GM12878 (cell line): ENCODE results near the gene LRRC74B. TPM values are rescaled to one million over a fixed set of nuclear protein-coding genes. Genes with fewer than 3 reads are reported as not detected.

ENCODE experiments used
- ATAC-seq: fragments of 200-7000 bp; cut with Tn5 transposase; 3 replicates; pipeline ENCODE4 v1.9.1; 2020; ENCODE audit warnings: mild to moderate bottlenecking, moderate library complexity
- BruUV-seq: library from RNA; stranded (reverse); fragments of 400-500 nt; replicated peaks from 2 replicates; lab custom pipeline; 2021; lab: Mats Ljungman, UMichigan
- CTCF ChIA-PET: fragments of 300-600 bp; sonication (Branson Sonifier 250); formaldehyde crosslinking; extraction: SDS; loops from one replicate; lab custom pipeline; 2021; ENCODE audit warnings: inconsistent platforms; lab: Yijun Ruan, JAX
- POLR2A ChIA-PET: fragments of 350-600 bp; formaldehyde crosslinking; extraction: SDS; loops from one replicate; lab custom pipeline; 2021; ENCODE audit warnings: inconsistent platforms; lab: Charles Lee
- RAD21 ChIA-PET: fragments of 300-600 bp; sonication (Branson Sonifier 250); formaldehyde crosslinking; loops from one replicate; lab custom pipeline; 2023; ENCODE audit warnings: antibody characterized with exemption; ENCODE audit not compliant: unreplicated experiment; lab: Charles Lee
- SMC1A ChIA-PET: fragments of 300-600 bp; sonication (Branson Sonifier 250); formaldehyde crosslinking; loops from one replicate; lab custom pipeline; 2023; ENCODE audit not compliant: unreplicated experiment, uncharacterized antibody; lab: Charles Lee
- DNase-seq: peaks from one replicate; pipeline ENCODE4 v3.0.0-alpha.2; 2011; ENCODE audit warnings: low read depth, low spot score
- FAIRE-seq: peaks from 3 replicates; lab custom pipeline; 2011; peaks lifted over from hg19 to GRCh38; lab: Jason Lieb, UNC
- H2AFZ ChIP-seq: 2 replicates; pipeline ENCODE4 v1.6.0; 2011; ENCODE audit warnings: low read depth, low read length, control low read depth; ENCODE audit not compliant: control insufficient read depth
- H3K27ac ChIP-seq: 2 replicates; pipeline ENCODE4 v1.5.1; 2011; ENCODE audit warnings: control low read depth; ENCODE audit not compliant: control insufficient read depth, insufficient read depth
- H3K27me3 ChIP-seq, 2 experiments: replicated peaks in 1 of 2; 2 replicates each; pipeline versions ENCODE4 v1.6.0 to v1.6.1; 2011; ENCODE audit warnings: low read length in 1 of 2; ENCODE audit not compliant: control insufficient read depth in 2 of 2, insufficient read depth in 2 of 2
- H3K36me3 ChIP-seq, 2 experiments: 2 replicates each; pipeline ENCODE4 v1.5.1; 2011; ENCODE audit warnings: low read length in 1 of 2; ENCODE audit not compliant: control insufficient read depth in 2 of 2, insufficient read depth in 2 of 2
- H3K4me1 ChIP-seq: 2 replicates; pipeline ENCODE4 v1.6.1; 2011; ENCODE audit warnings: mild to moderate bottlenecking, low read length, moderate library complexity, mixed read lengths; ENCODE audit not compliant: control insufficient read depth, insufficient read depth
- H3K4me2 ChIP-seq: 2 replicates; pipeline ENCODE4 v1.6.0; 2011; ENCODE audit warnings: control low read depth; ENCODE audit not compliant: control insufficient read depth, insufficient read depth
- H3K4me3 ChIP-seq: fragments of 200-600 bp; sonication (generic); 2 replicates; pipeline ENCODE4 v1.5.1; 2016
- H3K79me2 ChIP-seq: 2 replicates; pipeline ENCODE4 v1.6.0; 2011; ENCODE audit warnings: low read length; ENCODE audit not compliant: control insufficient read depth, insufficient read depth
- H3K9ac ChIP-seq: 2 replicates; pipeline ENCODE4 v1.8.0; 2011; ENCODE audit warnings: low read length, control low read depth, mixed read lengths; ENCODE audit not compliant: control insufficient read depth, insufficient read depth
- H3K9me3 ChIP-seq: replicated peaks from 3 replicates; pipeline ENCODE4 v1.5.1; 2011; ENCODE audit warnings: mild to moderate bottlenecking, low read length; ENCODE audit not compliant: control insufficient read depth, insufficient read depth
- H4K20me1 ChIP-seq: 2 replicates; pipeline ENCODE4 v1.6.0; 2011; ENCODE audit not compliant: control insufficient read depth, insufficient read depth
- CBX3 ChIP-seq: fragments of 200-600 bp; sonication (generic); IDR thresholded peaks from 2 replicates; pipeline ENCODE4 v1.6.1; 2016; ENCODE audit warnings: low read depth, borderline replicate concordance
- NBN ChIP-seq: fragments of 450-650 bp; IDR thresholded peaks from 2 replicates; pipeline ENCODE4 v1.6.1; 2016
- PKNOX1 ChIP-seq: fragments of 450-650 bp; IDR thresholded peaks from 2 replicates; pipeline ENCODE4 v1.6.1; 2016; ENCODE audit warnings: mild to moderate bottlenecking
- ZSCAN29 ChIP-seq: fragments of 450-650 bp; IDR thresholded peaks from 2 replicates; pipeline ENCODE4 v1.6.1; 2017; ENCODE audit warnings: mild to moderate bottlenecking, moderate library complexity
- WGBS: methylation state at CpG from one replicate; pipeline ENCODE4 v1.1.6; 2016; ENCODE audit warnings: low lambda C conversion rate; ENCODE audit not compliant: insufficient replicate concordance, insufficient coverage; ENCODE audit errors: missing lambda C conversion rate; 5-methylcytosine and 5-hydroxymethylcytosine counted together
- in situ Hi-C: fragments of 300-500 bp; cut with MboI; formaldehyde crosslinking; loops from 9 replicates; pipeline ENCODE4 v1.14.3; 2018; ENCODE audit warnings: mixed read lengths
- intact Hi-C: fragments of 100-400 bp; cut with micrococcal nuclease; formaldehyde crosslinking; loops from one replicate; pipeline ENCODE4 v1.14.2; 2022; ENCODE audit not compliant: unreplicated experiment
- polyA plus RNA-seq, 11 experiments: library from polyadenylated mRNA; depleted of rRNA in 4 of 11; unstranded in 6 of 11; stranded (reverse) in 5 of 11; fragments of >200 nt; fragmentation: Nextera tagmentation in 4 of 11; fragmentation: Illumina TruSeq in 1 of 11; extraction: Ambion mirVana in 4 of 11; extraction: Trizol in 1 of 11; gene quantifications; 1 replicate in 1 of 11; 2 replicates in 10 of 11; pipeline versions ENCODE4 v1.2.1 to v1.2.3, GENCODE V29; 2011 to 2016; ENCODE audit warnings: inconsistent platforms in 2 of 11, missing spikeins in 2 of 11, low read depth in 1 of 11
- total RNA-seq, 4 experiments: library from RNA; depleted of rRNA in 3 of 4; stranded (reverse); fragments of >200 nt in 3 of 4; fragmentation: Illumina TruSeq in 1 of 4; extraction: Trizol in 1 of 4; gene quantifications; 2 replicates each; pipeline versions ENCODE4 v1.2.1 to v1.2.3, GENCODE V29; 2013 to 2021

Gene LRRC74B
- total and polyA plus RNA-seq, 10 of the 15 experiments (the other 5 are each of a cell fraction or from before 2014, with no cell fraction given), result not detected

GRCh38 chr22:21015466-21016006 is 30.2 kb upstream of the LRRC74B start:
- no peak overlapping the region for H3K4me2 ChIP-seq
- SMC1A ChIA-PET, result no interaction called here
- no TSS peak for BruUV-seq

DNA sequence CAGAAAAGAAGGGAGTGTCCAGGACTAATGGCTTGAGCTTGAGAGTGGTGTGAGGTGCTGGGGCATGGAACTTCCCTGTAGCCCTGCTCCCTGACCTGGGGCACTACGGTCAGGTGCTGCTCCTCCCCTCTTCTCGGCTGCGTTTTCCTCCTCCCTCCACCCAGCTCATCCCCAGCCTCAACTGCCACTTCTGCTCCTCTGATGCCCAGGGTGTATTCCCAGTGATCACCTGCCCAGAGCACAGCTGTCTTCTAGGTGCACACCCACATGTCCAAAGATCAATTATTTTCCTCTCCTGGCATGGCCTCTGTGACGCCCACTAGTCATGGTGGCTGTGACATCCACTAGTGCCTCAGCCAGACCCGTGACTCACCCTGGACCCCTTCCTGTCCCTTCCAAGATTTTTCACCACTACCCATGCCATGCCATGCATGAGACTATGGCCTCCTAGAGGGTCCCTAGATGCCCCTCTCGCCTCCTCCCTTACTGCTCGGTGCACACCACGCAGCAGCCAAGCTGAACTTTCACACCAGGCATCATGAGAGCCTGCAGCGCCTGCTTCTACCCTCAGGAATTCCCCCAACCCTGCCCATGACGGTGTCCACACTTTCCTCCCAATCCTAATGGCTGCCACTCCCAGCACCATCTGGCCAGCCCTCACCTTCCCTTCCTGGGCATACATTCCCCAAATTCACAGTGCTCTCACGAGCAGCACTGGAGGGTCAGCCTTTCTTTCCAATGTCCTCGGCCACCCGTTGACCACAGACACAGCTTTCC is 28.9 kb upstream of the LRRC74B start:
- WGBS, result 30% methylated on average over 13 of the region's 13 CpGs
- Histone ChIP-seq H3K27me3 (no peaks in the 10 kb centered on the region; a peak in 2 of 4 replicates), H3K9ac (no peak overlapping the region), H3K36me3 (no peaks in the 10 kb centered on the region), H4K20me1 (no peaks in the 10 kb centered on the region), H3K4me2 (no peak overlapping the region), H3K27ac (no peak overlapping the region), H2AFZ (no peak overlapping the region), H3K4me3 (no peak overlapping the region), H3K79me2 (no peaks in the 10 kb centered on the region), H3K9me3 (no peaks in the 10 kb centered on the region)
- no TSS peak for BruUV-seq
- DNase-seq (no peak), ATAC-seq (no peak), FAIRE-seq (no peak)
- in situ Hi-C loops, result no loop called here
- SMC1A ChIA-PET, result no interaction called here
- RAD21 ChIA-PET, result no interaction called here
- intact Hi-C loops, result no loop called here
- TF ChIP-seq ZSCAN29 (no peak), NBN (no peak), PKNOX1 (no peak)
- TF ChIP-seq, all 136 proteins: peak for 0
- H3K4me1 ChIP-seq, result peaks cover 7% of the 10 kb centered on the region
- POLR2A ChIA-PET, result no interaction called here
- CTCF ChIA-PET, result no interaction called here

More at GRCh38 chr22:21015466-21016006, 30.2 kb upstream of the LRRC74B start:
- Histone ChIP-seq H4K20me1 (no peaks in the 10 kb centered on the region), H3K9me3 (no peaks in the 10 kb centered on the region), H3K4me3 (no peak overlapping the region), H3K9ac (no peak overlapping the region), H3K4me1 (peaks cover 7% of the 10 kb centered on the region), H2AFZ (no peak overlapping the region), H3K79me2 (no peaks in the 10 kb centered on the region), H3K27ac (no peak overlapping the region), H3K27me3 (no peaks in the 10 kb centered on the region; a peak in 2 of 4 replicates), H3K36me3 (no peaks in the 10 kb centered on the region)
- ChIA-PET POLR2A (no interaction called here), CTCF (no interaction called here), RAD21 (no interaction called here)
- WGBS, result 45% methylated on average over 10 of the region's 10 CpGs
- FAIRE-seq (no peak), DNase-seq (no peak), ATAC-seq (no peak)
- intact Hi-C loops (no loop called here), in situ Hi-C loops (no loop called here)
- TF ChIP-seq CBX3, result no peak
